HCT116 (cell line): ENCODE results near the gene DCTN4. TPM values are rescaled to one million over a fixed set of nuclear protein-coding genes. Genes with fewer than 3 reads are reported as not detected.

Experiments used
- ATAC-seq: fragments of 200-7000 bp; cut with Tn5 transposase; 2 replicates; pipeline ENCODE4 v1.9.1; 2020; ENCODE audit warnings: mild to moderate bottlenecking, moderate library complexity
- BruUV-seq: library from RNA; stranded (reverse); fragments of 400-500 nt; replicated peaks from 2 replicates; lab custom pipeline; 2021; lab: Mats Ljungman, UMichigan
- CTCF ChIA-PET: fragments of 300-600 bp; sonication (Branson Sonifier 250); formaldehyde crosslinking; loops from one replicate; lab custom pipeline; 2021; ENCODE audit warnings: antibody characterized with exemption; lab: Charles Lee
- POLR2A ChIA-PET: fragments of 300-600, 350-600 bp; sonication (Branson Sonifier 250); formaldehyde crosslinking; loops from one replicate; lab custom pipeline; 2021; ENCODE audit warnings: antibody characterized with exemption; lab: Charles Lee
- RAD21 ChIA-PET, 2 experiments: fragments of 300-600 bp; sonication (Branson Sonifier 250); formaldehyde crosslinking; loops; one replicate each; lab custom pipeline; 2023; ENCODE audit warnings: low total read pairs in 2 of 2; ENCODE audit not compliant: uncharacterized antibody in 2 of 2, unreplicated experiment in 2 of 2, low non-redundant PET in 1 of 2; lab: Charles Lee
- DNase-seq: peaks from one replicate; pipeline ENCODE4 v3.0.0-alpha.2; 2010; ENCODE audit warnings: low read depth, low spot score
- H2AFZ ChIP-seq: fragments of 200-600 bp; shearing (Covaris generic), sonication (generic); 2 replicates; pipeline ENCODE4 v1.6.1; 2017; ENCODE audit warnings: low read depth, mixed run types, mixed read lengths, antibody characterized with exemption, low read length; ENCODE audit not compliant: poor library complexity, severe bottlenecking
- H3K27ac ChIP-seq: 2 replicates; pipeline ENCODE4 v1.5.1; 2012; ENCODE audit warnings: low read depth, low read length
- H3K27me3 ChIP-seq: fragments of 200-600 bp; sonication (generic); 2 replicates; pipeline ENCODE4 v1.6.1; 2016; ENCODE audit warnings: mixed run types, low read length, mixed read lengths; ENCODE audit not compliant: insufficient read depth
- H3K36me3 ChIP-seq, 2 experiments: fragments of 200-500 bp in 1 of 2; fragments of 200-600 bp in 1 of 2; sonication (Bioruptor generic) in 1 of 2; sonication (generic) in 1 of 2; 2 replicates each; pipeline versions ENCODE4 v1.5.1 to v1.6.1; 2014 to 2016; ENCODE audit warnings: low read length in 2 of 2, inconsistent platforms in 1 of 2, mixed read lengths in 1 of 2, mixed run types in 1 of 2; ENCODE audit not compliant: insufficient read depth in 2 of 2, control insufficient read depth in 1 of 2
- H3K4me1 ChIP-seq, 2 experiments: fragments of 200-600 bp in 1 of 2; sonication (generic) in 1 of 2; 2 replicates each; pipeline versions ENCODE4 v1.5.1 to v1.6.1; 2012 to 2017; ENCODE audit warnings: low read length in 2 of 2, inconsistent platforms in 1 of 2, mild to moderate bottlenecking in 1 of 2, mixed read lengths in 1 of 2, mixed run types in 1 of 2, moderate library complexity in 1 of 2; ENCODE audit not compliant: insufficient read depth in 2 of 2, control insufficient read depth in 1 of 2
- H3K4me2 ChIP-seq: fragments of 200-600 bp; sonication (generic); 2 replicates; pipeline ENCODE4 v1.6.1; 2017; ENCODE audit warnings: mixed run types, low read length, mixed read lengths
- H3K4me3 ChIP-seq, 2 experiments: fragments of 200-600 bp in 1 of 2; sonication (generic) in 1 of 2; replicated peaks in 1 of 2; 2 replicates each; pipeline ENCODE4 v1.5.1; 2011 to 2016; ENCODE audit warnings: low read length in 2 of 2, control low read depth in 1 of 2, low read depth in 1 of 2, mild to moderate bottlenecking in 1 of 2, mixed read lengths in 1 of 2, mixed run types in 1 of 2
- H3K79me2 ChIP-seq: fragments of 200-600 bp; sonication (generic); 2 replicates; pipeline ENCODE4 v1.6.1; 2017; ENCODE audit warnings: mild to moderate bottlenecking, mixed run types, low read length, moderate library complexity, mixed read lengths; ENCODE audit not compliant: insufficient read depth
- H3K9ac ChIP-seq: fragments of 200-600 bp; sonication (generic); 2 replicates; pipeline ENCODE4 v1.6.1; 2016; ENCODE audit warnings: low read length, mixed read lengths
- H3K9me2 ChIP-seq: fragments of 200-600 bp; sonication (generic), shearing (Covaris generic); 2 replicates; pipeline ENCODE4 v1.6.1; 2017; ENCODE audit warnings: mixed run types, mild to moderate bottlenecking, moderate library complexity; ENCODE audit not compliant: insufficient read depth
- H3K9me3 ChIP-seq, 2 experiments: fragments of 200-500 bp in 1 of 2; fragments of 200-600 bp in 1 of 2; sonication (Bioruptor generic) in 1 of 2; sonication (generic) in 1 of 2; 2 replicates each; pipeline ENCODE4 v1.6.1; 2014 to 2017; ENCODE audit warnings: low read length in 2 of 2, mixed read lengths in 2 of 2, inconsistent platforms in 1 of 2, low read depth in 1 of 2, mild to moderate bottlenecking in 1 of 2, mixed run types in 1 of 2, moderate library complexity in 1 of 2; ENCODE audit not compliant: control insufficient read depth in 1 of 2, insufficient read depth in 1 of 2
- H4K20me1 ChIP-seq: fragments of 200-600 bp; sonication (generic), shearing (Covaris generic); 2 replicates; pipeline ENCODE4 v1.6.1; 2017; ENCODE audit warnings: mixed run types, mild to moderate bottlenecking, moderate library complexity; ENCODE audit not compliant: insufficient read depth
- CBX3 ChIP-seq: IDR thresholded peaks from 2 replicates; pipeline ENCODE4 v1.6.1; 2012; ENCODE audit warnings: low read depth
- CTCF ChIP-seq, 3 experiments: fragments of 200-600 bp in 1 of 3; sonication (generic) in 1 of 3; IDR thresholded peaks in 2 of 3; conservative IDR thresholded peaks in 1 of 3; 2 replicates each; pipeline ENCODE4 v1.5.1; 2012 to 2017; ENCODE audit warnings: low read depth in 2 of 3, low read length in 2 of 3, antibody characterized with exemption in 1 of 3, borderline replicate concordance in 1 of 3, control low read depth in 1 of 3, mild to moderate bottlenecking in 1 of 3, mixed read lengths in 1 of 3, mixed run types in 1 of 3, moderate library complexity in 1 of 3; ENCODE audit not compliant: insufficient read depth in 1 of 3
- ELF1 ChIP-seq: IDR thresholded peaks from 2 replicates; pipeline ENCODE4 v1.6.1; 2012; ENCODE audit warnings: low read depth, borderline replicate concordance
- EZH2 ChIP-seq: fragments of 200-600 bp; sonication (generic); IDR thresholded peaks from 2 replicates; pipeline ENCODE4 v1.6.1; 2017; ENCODE audit warnings: antibody characterized with exemption, mixed run types
- POLR2A ChIP-seq: IDR thresholded peaks from 2 replicates; pipeline ENCODE4 v1.7.0; 2011; ENCODE audit warnings: borderline replicate concordance; ENCODE audit not compliant: insufficient read depth, insufficient read length; ENCODE audit errors: extremely low read depth
- SIN3A ChIP-seq: IDR thresholded peaks from 2 replicates; pipeline ENCODE4 v1.6.1; 2012; ENCODE audit warnings: low read depth
- SRF ChIP-seq: IDR thresholded peaks from 2 replicates; pipeline ENCODE4 v1.6.1; 2012; ENCODE audit warnings: low read depth
- TCF7L2 ChIP-seq: IDR thresholded peaks from 2 replicates; pipeline ENCODE4 v1.7.0; 2011; ENCODE audit warnings: borderline replicate concordance, inconsistent platforms; ENCODE audit not compliant: insufficient read depth, insufficient read length; ENCODE audit errors: extremely low read depth
- ZBTB33 ChIP-seq: IDR thresholded peaks from 2 replicates; pipeline ENCODE4 v1.6.1; 2011; ENCODE audit warnings: mild to moderate bottlenecking, low read length, moderate library complexity; ENCODE audit not compliant: insufficient replicate concordance; ENCODE audit errors: extremely low read depth
- ZFX ChIP-seq: fragments of 450-650 bp; IDR thresholded peaks from 2 replicates; pipeline ENCODE4 v1.6.1; 2017
- ZNF274 ChIP-seq: fragments of 200-500 bp; sonication (Bioruptor generic); IDR thresholded peaks from 2 replicates; pipeline ENCODE4 v1.6.1; 2014; ENCODE audit warnings: mild to moderate bottlenecking, low read depth, low read length, inconsistent platforms
- intact Hi-C: fragments of 100-400 bp; cut with micrococcal nuclease; formaldehyde crosslinking; loops from 2 replicates; pipeline ENCODE4 v1.10.0; 2022
- total RNA-seq: library from RNA; stranded (reverse); gene quantifications from one replicate; pipeline ENCODE4 v1.2.1, GENCODE V29; 2021; ENCODE audit not compliant: unreplicated experiment

The DCTN4 gene
- total RNA-seq, 1 experiment from 2014 or later: 78.8 TPM

- TF ChIP-seq ELF1 (no peak), SIN3A (no peak), EZH2 (no peak), CTCF (IDR thresholded peaks at IDR 0.05 in 2 of 3, conservative IDR thresholded peaks at IDR 0.05 in 1 of 3; ENCODE audit: borderline replicate concordance in 1 of 3, insufficient read depth in 1 of 3, low read depth in 2 of 3, low read length in 2 of 3) (no peak), SRF (no peak), ZNF274 (no peak)
Observed at GRCh38 chr5:150740992-150741391, 17.8 kb downstream of the DCTN4 start (continued).

GRCh38 chr5:150738862-150739261 is 20.0 kb downstream of the DCTN4 start:
- intact Hi-C loops: no loop called here
- Histone ChIP-seq H3K9me2 (no peaks in the 10 kb centered on the region), H3K27ac (no peak overlapping the region), H3K9me3 (no peaks in the 10 kb centered on the region), H3K4me2 (no peak overlapping the region), H2AFZ (no peak overlapping the region), H3K4me3 (no peak overlapping the region), H3K27me3 (no peaks in the 10 kb centered on the region), H3K36me3 (no peaks in the 10 kb centered on the region), H4K20me1 (no peaks in the 10 kb centered on the region), H3K4me1 (no peaks in the 10 kb centered on the region), H3K79me2 (peaks cover 83% of the 10 kb centered on the region), H3K9ac (no peak overlapping the region)
- DNase-seq (no peak), ATAC-seq (no peak)
- TF ChIP-seq ZFX: no peak
- no peak for TF ChIP-seq ZBTB33
- no peak for TF ChIP-seq EZH2
- no peak for TF ChIP-seq TCF7L2
- TF ChIP-seq POLR2A: no peak
- TF ChIP-seq SRF: no peak
- TF ChIP-seq CBX3: no peak
- BruUV-seq: no TSS peak
- CTCF ChIA-PET: no interaction called here
- POLR2A ChIA-PET: no interaction called here
- RAD21 ChIA-PET: no interaction called here
